ENCODE results near the gene TSHZ3. TPM values are rescaled to one million over a fixed set of nuclear protein-coding genes. Genes with fewer than 3 reads are reported as not detected.

The TSHZ3 gene
- total RNA-seq, 1 donor from 2014 or later, result 6.1 TPM

DNA sequence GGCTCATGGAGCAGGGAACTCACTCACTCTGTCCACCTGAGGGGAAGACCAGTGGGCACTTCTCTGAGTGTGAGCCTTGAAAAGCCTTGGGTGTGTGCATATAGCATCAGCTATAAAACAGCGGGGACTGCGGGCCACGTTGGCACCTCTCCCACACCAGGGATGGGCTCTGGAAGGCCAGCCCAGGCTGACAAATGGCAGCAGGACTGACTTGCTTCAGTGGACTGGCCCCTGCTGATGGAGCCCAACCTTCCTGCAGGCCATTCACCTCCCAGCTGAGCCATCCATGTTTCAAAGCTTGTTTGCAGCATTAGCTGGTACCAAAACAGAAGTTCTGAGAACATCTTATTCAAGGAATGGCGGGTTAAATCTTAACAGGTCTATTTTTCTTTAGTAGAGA, 21.0 kb downstream of the TSHZ3 start:
- H3K9me3 ChIP-seq (ENCODE audit: insufficient read depth, low read depth, low read length), result no peaks in the 10 kb centered on the region
- H3K4me1 Mint-ChIP-seq (ENCODE audit: low read depth, unreplicated experiment), result peaks cover 15% of the 10 kb centered on the region
- FAIRE-seq, result no peak

GRCh38 chr19:31326329-31327028, 22.8 kb downstream of the TSHZ3 start:
- peaks cover 100% of the 10 kb centered on the region for H3K79me2 ChIP-seq (ENCODE audit: insufficient read depth, low read length)

More for the DNA sequence above, 21.0 kb downstream of the TSHZ3 start:
- no peak overlapping the region for H3K4me3 Mint-ChIP-seq (ENCODE audit: unreplicated experiment)
- no peaks in the 10 kb centered on the region for H3K9me3 Mint-ChIP-seq (ENCODE audit: unreplicated experiment)
- Histone ChIP-seq H3K27ac (ENCODE audit: low read depth, low read length) (no peak overlapping the region), H2AFZ (ENCODE audit: low read depth, low read length) (no peak overlapping the region), H3K27me3 (ENCODE audit: insufficient read depth, low read length) (no peaks in the 10 kb centered on the region), H3K4me1 (ENCODE audit: insufficient read depth, low read length) (peaks cover 13% of the 10 kb centered on the region), H4K20me1 (ENCODE audit: insufficient read depth, low read length) (peaks cover 84% of the 10 kb centered on the region), H3K36me3 (ENCODE audit: insufficient read depth, low read length) (no peaks in the 10 kb centered on the region), H3K9ac (ENCODE audit: low read length) (no peak overlapping the region), H3K4me2 (ENCODE audit: low read length) (no peak overlapping the region), H3K4me3 (ENCODE audit: insufficient read depth, low read depth, low read length) (no peak overlapping the region), H3K79me2 (ENCODE audit: insufficient read depth, low read length) (peaks cover 99% of the 10 kb centered on the region)
- no peaks in the 10 kb centered on the region for H3K36me3 Mint-ChIP-seq (ENCODE audit: low read depth, unreplicated experiment)
- no peak overlapping the region for H3K27ac Mint-ChIP-seq (ENCODE audit: unreplicated experiment)
- no peak for DNase-seq (ENCODE audit: low read depth)
- no peaks in the 10 kb centered on the region for H3K27me3 Mint-ChIP-seq (ENCODE audit: low read depth, unreplicated experiment)
- TF ChIP-seq EZH2 (IDR thresholded peaks at IDR 0.05; ENCODE audit: insufficient read depth, low read length), result no peak
- TF ChIP-seq, protein P1, sequence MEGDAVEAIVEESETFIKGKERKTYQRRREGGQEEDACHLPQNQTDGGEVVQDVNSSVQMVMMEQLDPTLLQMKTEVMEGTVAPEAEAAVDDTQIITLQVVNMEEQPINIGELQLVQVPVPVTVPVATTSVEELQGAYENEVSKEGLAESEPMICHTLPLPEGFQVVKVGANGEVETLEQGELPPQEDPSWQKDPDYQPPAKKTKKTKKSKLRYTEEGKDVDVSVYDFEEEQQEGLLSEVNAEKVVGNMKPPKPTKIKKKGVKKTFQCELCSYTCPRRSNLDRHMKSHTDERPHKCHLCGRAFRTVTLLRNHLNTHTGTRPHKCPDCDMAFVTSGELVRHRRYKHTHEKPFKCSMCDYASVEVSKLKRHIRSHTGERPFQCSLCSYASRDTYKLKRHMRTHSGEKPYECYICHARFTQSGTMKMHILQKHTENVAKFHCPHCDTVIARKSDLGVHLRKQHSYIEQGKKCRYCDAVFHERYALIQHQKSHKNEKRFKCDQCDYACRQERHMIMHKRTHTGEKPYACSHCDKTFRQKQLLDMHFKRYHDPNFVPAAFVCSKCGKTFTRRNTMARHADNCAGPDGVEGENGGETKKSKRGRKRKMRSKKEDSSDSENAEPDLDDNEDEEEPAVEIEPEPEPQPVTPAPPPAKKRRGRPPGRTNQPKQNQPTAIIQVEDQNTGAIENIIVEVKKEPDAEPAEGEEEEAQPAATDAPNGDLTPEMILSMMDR (IDR thresholded peaks at IDR 0.05; ENCODE audit: insufficient read depth, low read depth, low read length), result no peak

More at GRCh38 chr19:31326329-31327028, 22.8 kb downstream of the TSHZ3 start:
- no peaks in the 10 kb centered on the region for H3K9me3 ChIP-seq (ENCODE audit: insufficient read depth, low read depth, low read length)
- Mint-ChIP-seq H3K4me1 (ENCODE audit: low read depth, unreplicated experiment) (peaks cover 6% of the 10 kb centered on the region), H3K4me3 (ENCODE audit: unreplicated experiment) (no peak overlapping the region), H3K36me3 (ENCODE audit: low read depth, unreplicated experiment) (no peaks in the 10 kb centered on the region), H3K27ac (ENCODE audit: unreplicated experiment) (no peak overlapping the region), H3K27me3 (ENCODE audit: low read depth, unreplicated experiment) (peaks cover 1% of the 10 kb centered on the region), H3K9me3 (ENCODE audit: unreplicated experiment) (no peaks in the 10 kb centered on the region)
- H3K4me2 ChIP-seq (ENCODE audit: low read length), result no peak overlapping the region
- TF ChIP-seq, protein P1 (IDR thresholded peaks at IDR 0.05; ENCODE audit: insufficient read depth, low read depth, low read length), result no peak
- TF ChIP-seq EZH2 (IDR thresholded peaks at IDR 0.05; ENCODE audit: insufficient read depth, low read length), result no peak
- H3K27ac ChIP-seq (ENCODE audit: low read depth, low read length), result no peak overlapping the region
- H3K9ac ChIP-seq (ENCODE audit: low read length), result no peak overlapping the region
- no peak overlapping the region for H3K4me3 ChIP-seq (ENCODE audit: insufficient read depth, low read depth, low read length)
- no peak for DNase-seq (ENCODE audit: low read depth)
- H3K27me3 ChIP-seq (ENCODE audit: insufficient read depth, low read length), result no peaks in the 10 kb centered on the region
- H2AFZ ChIP-seq (ENCODE audit: low read depth, low read length), result no peak overlapping the region
- no peak for FAIRE-seq
- H4K20me1 ChIP-seq (ENCODE audit: insufficient read depth, low read length), result peaks cover 85% of the 10 kb centered on the region
- H3K36me3 ChIP-seq (ENCODE audit: insufficient read depth, low read length), result no peaks in the 10 kb centered on the region
- peaks cover 8% of the 10 kb centered on the region for H3K4me1 ChIP-seq (ENCODE audit: insufficient read depth, low read length)

Data from astrocyte (in vitro differentiated cells and primary cell).